Neuronal stem cell (in vitro differentiated cells): ENCODE measurements around the gene GDAP1L1.

Source experiments
- DNase-seq: peaks from one replicate; pipeline ENCODE4 v3.0.0-alpha.2; 2013; ENCODE audit warnings: low spot score
- H2AFZ ChIP-seq: one replicate; pipeline ENCODE4 v1.6.1; 2013; ENCODE audit warnings: mild to moderate bottlenecking, low read length, inconsistent platforms
- H2AK5ac ChIP-seq: 2 replicates; pipeline ENCODE4 v1.6.1; 2013; ENCODE audit warnings: low read depth, mild to moderate bottlenecking, inconsistent platforms, low read length, moderate library complexity, mixed read lengths
- H2BK120ac ChIP-seq: 2 replicates; pipeline ENCODE4 v1.6.1; 2013; ENCODE audit warnings: low read depth, mild to moderate bottlenecking, inconsistent platforms, low read length, moderate library complexity, mixed read lengths
- H2BK12ac ChIP-seq: one replicate; pipeline ENCODE4 v1.6.1; 2013; ENCODE audit warnings: low read length, inconsistent platforms
- H2BK15ac ChIP-seq: 2 replicates; pipeline ENCODE4 v1.6.1; 2013; ENCODE audit warnings: mild to moderate bottlenecking, low read length, inconsistent platforms, mixed read lengths
- H2BK5ac ChIP-seq: one replicate; pipeline ENCODE4 v1.6.1; 2013; ENCODE audit warnings: inconsistent platforms, mild to moderate bottlenecking, low read length, moderate library complexity
- H3K14ac ChIP-seq: one replicate; pipeline ENCODE4 v1.6.1; 2013; ENCODE audit warnings: low read length, inconsistent platforms
- H3K18ac ChIP-seq: 2 replicates; pipeline ENCODE4 v1.6.1; 2013; ENCODE audit warnings: low read length, inconsistent platforms
- H3K23ac ChIP-seq: 2 replicates; pipeline ENCODE4 v1.6.1; 2013; ENCODE audit warnings: low read depth, mild to moderate bottlenecking, mixed read lengths, low read length, inconsistent platforms; ENCODE audit not compliant: poor library complexity
- H3K27ac ChIP-seq: replicated peaks from 3 replicates; pipeline ENCODE4 v1.5.1; 2013; ENCODE audit warnings: low read length, inconsistent platforms
- H3K27me3 ChIP-seq, 3 experiments: 2 replicates each; pipeline ENCODE4 v1.6.1; 2013; ENCODE audit warnings: low read length in 3 of 3, mild to moderate bottlenecking in 2 of 3, inconsistent platforms in 1 of 3, low read depth in 1 of 3, mixed read lengths in 1 of 3, moderate library complexity in 1 of 3; ENCODE audit not compliant: control insufficient read depth in 3 of 3, insufficient read depth in 3 of 3
- H3K36me3 ChIP-seq, 2 donors: replicated peaks in 1 of 2; 2 replicates each; pipeline ENCODE4 v1.6.1; 2013; ENCODE audit warnings: low read length in 2 of 2; ENCODE audit not compliant: control insufficient read depth in 2 of 2, insufficient read depth in 2 of 2
- H3K4ac ChIP-seq: 2 replicates; pipeline ENCODE4 v1.6.1; 2013; ENCODE audit warnings: inconsistent platforms, mild to moderate bottlenecking, low read length, moderate library complexity
- H3K4me1 ChIP-seq, 2 donors: 1 replicate in 1 of 2; 2 replicates in 1 of 2; pipeline ENCODE4 v1.6.1; 2013; ENCODE audit warnings: low read length in 2 of 2, low read depth in 1 of 2; ENCODE audit not compliant: control insufficient read depth in 2 of 2, insufficient read depth in 1 of 2
- H3K4me2 ChIP-seq: one replicate; pipeline ENCODE4 v1.6.1; 2013; ENCODE audit warnings: mild to moderate bottlenecking, low read length, inconsistent platforms; ENCODE audit not compliant: insufficient read depth, poor library complexity, severe bottlenecking
- H3K4me3 ChIP-seq, 2 donors: 2 replicates each; pipeline ENCODE4 v1.5.1; 2013; ENCODE audit warnings: low read length in 2 of 2, mild to moderate bottlenecking in 2 of 2, inconsistent platforms in 1 of 2, moderate library complexity in 1 of 2
- H3K79me1 ChIP-seq: one replicate; pipeline ENCODE4 v1.6.1; 2013; ENCODE audit warnings: low read depth, mild to moderate bottlenecking, inconsistent platforms, low read length, moderate library complexity
- H3K9ac ChIP-seq: one replicate; pipeline ENCODE4 v1.6.1; 2013; ENCODE audit warnings: mild to moderate bottlenecking, low read depth, low read length, inconsistent platforms; ENCODE audit not compliant: poor library complexity
- H3K9me3 ChIP-seq, 2 donors: replicated peaks in 1 of 2; 2 replicates each; pipeline versions ENCODE3 to v1.6.1; 2013; ENCODE audit warnings: low read length in 2 of 2, mild to moderate bottlenecking in 2 of 2, inconsistent platforms in 1 of 2, low read depth in 1 of 2, mixed read lengths in 1 of 2, moderate library complexity in 1 of 2; ENCODE audit not compliant: control insufficient read depth in 2 of 2, insufficient read depth in 1 of 2
- H4K8ac ChIP-seq: one replicate; pipeline ENCODE4 v1.6.1; 2013; ENCODE audit warnings: low read depth, mild to moderate bottlenecking, inconsistent platforms, low read length, moderate library complexity
- H4K91ac ChIP-seq: one replicate; pipeline ENCODE4 v1.6.1; 2013; ENCODE audit warnings: low read length, low read depth, mild to moderate bottlenecking, inconsistent platforms; ENCODE audit not compliant: poor library complexity
- WGBS, 2 donors: extraction: QIAGEN DNeasy Blood & Tissue Kit; methylation state at CpG; one replicate each; pipeline ENCODE4 v1.1.7; 2013; ENCODE audit warnings: missing lambda C conversion rate in 2 of 2, mixed read lengths in 1 of 2; ENCODE audit not compliant: insufficient read length in 2 of 2, insufficient replicate concordance in 1 of 2; ENCODE audit errors: extremely low coverage in 2 of 2; 5-methylcytosine and 5-hydroxymethylcytosine counted together

Gene GDAP1L1

GRCh38 chr20:44282192-44282591, 35.1 kb downstream of the GDAP1L1 start:
- no peaks in the 10 kb centered on the region for H3K27me3 ChIP-seq
- no peak overlapping the region for H3K23ac ChIP-seq
- no peak overlapping the region for H2AK5ac ChIP-seq
- H3K79me1 ChIP-seq, result no peaks in the 10 kb centered on the region
- no peak overlapping the region for H3K9ac ChIP-seq
- peaks cover 0 to 12% of the 10 kb centered on the region in 2 donors for H3K4me1 ChIP-seq
- no peak overlapping the region for H3K18ac ChIP-seq
- no peak overlapping the region for H2AFZ ChIP-seq
- H3K36me3 ChIP-seq, result no peaks in the 10 kb centered on the region
- H2BK12ac ChIP-seq, result no peak overlapping the region
- no peaks in the 10 kb centered on the region for H3K9me3 ChIP-seq
- no peak overlapping the region for H3K14ac ChIP-seq
- no peak overlapping the region for H3K4me2 ChIP-seq
- no peak overlapping the region for H2BK15ac ChIP-seq
- no CpG with 5 or more reads among the region's 3 CpGs for WGBS, 2 donors
- H4K8ac ChIP-seq, result no peak overlapping the region
- H3K4me3 ChIP-seq, result no peak overlapping the region
- H2BK5ac ChIP-seq, result no peak overlapping the region
- H3K4ac ChIP-seq, result no peak overlapping the region
- no peak overlapping the region for H2BK120ac ChIP-seq
- no peak overlapping the region for H3K27ac ChIP-seq
- DNase-seq, result no peak
- no peak overlapping the region for H4K91ac ChIP-seq

DNA sequence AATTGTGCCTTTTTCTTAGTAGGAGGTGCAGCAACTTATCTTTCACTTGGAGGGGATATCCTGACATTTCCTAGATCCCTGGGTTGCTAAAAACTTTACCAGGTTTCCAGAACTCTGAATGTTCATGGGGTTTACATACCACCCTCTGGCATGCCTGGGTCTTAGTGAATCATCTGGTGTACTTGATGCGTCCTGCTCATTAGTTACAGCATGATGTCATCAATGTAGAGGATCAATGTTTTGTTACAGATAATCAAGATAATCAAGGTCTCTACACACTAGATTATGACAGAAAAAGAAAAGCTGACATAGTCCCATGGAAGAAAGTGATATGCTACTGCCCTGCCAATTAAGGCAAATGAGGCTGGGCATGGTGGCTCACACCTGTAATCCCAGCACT, 36.9 kb downstream of the GDAP1L1 start:
- H3K4ac ChIP-seq, result no peak overlapping the region
- H3K27me3 ChIP-seq, result no peaks in the 10 kb centered on the region
- H3K9ac ChIP-seq, result no peak overlapping the region
- H3K23ac ChIP-seq, result no peak overlapping the region
- no peaks in the 10 kb centered on the region for H3K36me3 ChIP-seq
- no peak overlapping the region for H2BK5ac ChIP-seq
- no peak overlapping the region for H3K4me2 ChIP-seq
- no peaks in the 10 kb centered on the region for H3K9me3 ChIP-seq
- no peak overlapping the region for H3K14ac ChIP-seq
- H2AK5ac ChIP-seq, result no peak overlapping the region
- no peak overlapping the region for H3K18ac ChIP-seq
- no peak overlapping the region for H2BK15ac ChIP-seq
- no peak overlapping the region for H2AFZ ChIP-seq
- H4K91ac ChIP-seq, result no peak overlapping the region
- H4K8ac ChIP-seq, result no peak overlapping the region
- WGBS, 2 donors, result no CpG with 5 or more reads among the region's 1 CpG
- peaks cover 0 to 12% of the 10 kb centered on the region in 2 donors for H3K4me1 ChIP-seq
- H3K4me3 ChIP-seq, result no peak overlapping the region
- no peak overlapping the region for H3K27ac ChIP-seq
- H2BK12ac ChIP-seq, result no peak overlapping the region
- no peak overlapping the region for H2BK120ac ChIP-seq
- no peak for DNase-seq
- no peaks in the 10 kb centered on the region for H3K79me1 ChIP-seq

GRCh38 chr20:44287272-44288097, 40.4 kb downstream of the GDAP1L1 start:
- WGBS, 2 donors, result no CpG with 5 or more reads among the region's 5 CpGs
- H2BK120ac ChIP-seq, result no peak overlapping the region
- no peak overlapping the region for H3K4ac ChIP-seq
- H2AK5ac ChIP-seq, result no peak overlapping the region
- no peak overlapping the region for H3K14ac ChIP-seq
- H4K91ac ChIP-seq, result no peak overlapping the region
- H3K27me3 ChIP-seq, result no peaks in the 10 kb centered on the region
- no peak overlapping the region for H2BK12ac ChIP-seq
- DNase-seq, result no peak
- no peak overlapping the region for H2AFZ ChIP-seq
- no peak overlapping the region for H3K18ac ChIP-seq
- H3K9me3 ChIP-seq, result no peaks in the 10 kb centered on the region
- H3K36me3 ChIP-seq, result no peaks in the 10 kb centered on the region
- H4K8ac ChIP-seq, result no peak overlapping the region
- H3K79me1 ChIP-seq, result no peaks in the 10 kb centered on the region
- H3K4me3 ChIP-seq, result no peak overlapping the region
- no peak overlapping the region for H3K4me2 ChIP-seq
- H3K9ac ChIP-seq, result no peak overlapping the region
- no peak overlapping the region for H2BK15ac ChIP-seq
- no peak overlapping the region for H2BK5ac ChIP-seq
- H3K27ac ChIP-seq, result no peak overlapping the region
- peaks cover 0 to 6% of the 10 kb centered on the region in 2 donors for H3K4me1 ChIP-seq
- no peak overlapping the region for H3K23ac ChIP-seq

DNA sequence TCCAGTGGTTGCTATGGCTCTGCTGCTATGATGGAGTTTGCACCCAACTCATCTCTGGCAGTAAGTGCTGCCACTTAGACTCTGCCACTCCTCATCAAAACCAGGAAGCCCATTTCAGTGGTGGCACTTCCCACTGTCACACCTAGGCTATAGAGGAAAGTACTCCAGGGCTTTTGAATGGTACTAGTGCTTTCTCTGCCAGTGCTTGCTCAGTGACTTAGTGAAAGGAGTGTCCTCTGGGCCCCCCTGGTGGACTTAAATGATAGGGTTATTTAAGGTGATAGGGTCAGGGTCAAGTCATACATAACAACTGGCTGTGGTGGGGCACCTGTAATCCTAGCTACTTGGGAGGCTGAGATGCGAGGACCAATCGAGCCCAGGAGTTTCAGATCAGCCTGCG, 41.1 kb downstream of the GDAP1L1 start:
- Histone ChIP-seq H2BK15ac (no peak overlapping the region), H3K9me3 (no peaks in the 10 kb centered on the region), H3K23ac (no peak overlapping the region), H2AK5ac (no peak overlapping the region), H3K27ac (no peak overlapping the region), H4K8ac (no peak overlapping the region), H2AFZ (no peak overlapping the region), H3K4me3 (no peak overlapping the region), H3K36me3 (no peaks in the 10 kb centered on the region), H3K4ac (no peak overlapping the region), H3K4me1 (no peaks in the 10 kb centered on the region), H3K4me2 (no peak overlapping the region), H3K27me3 (no peaks in the 10 kb centered on the region), H4K91ac (no peak overlapping the region), H2BK12ac (no peak overlapping the region), H2BK120ac (no peak overlapping the region), H3K18ac (no peak overlapping the region), H3K9ac (no peak overlapping the region), H2BK5ac (no peak overlapping the region), H3K14ac (no peak overlapping the region), H3K79me1 (no peaks in the 10 kb centered on the region)
- no peak for DNase-seq
- no CpG with 5 or more reads among the region's 3 CpGs for WGBS, 2 donors
